Mesothelial cell of epicardium (in vitro differentiated cells): ENCODE data around the gene FYN. TPM values are rescaled to one million over a fixed set of nuclear protein-coding genes. Genes with fewer than 3 reads are reported as not detected.
A peak's percentile ranks its signal among the peaks of the same experiment; 100 is the strongest.

Experiments used
- DNase-seq, 2 experiments: peaks; one replicate each; pipeline ENCODE4 v3.0.0; 2021; ENCODE audit warnings: low spot score in 2 of 2; ENCODE audit not compliant: unreplicated experiment in 2 of 2
- H3K27ac Mint-ChIP-seq: 2 replicates; pipeline ENCODE4 v1.8.0; 2021; ENCODE audit warnings: mixed read lengths
- H3K27me3 Mint-ChIP-seq: 2 replicates; pipeline ENCODE4 v1.8.0; 2021; ENCODE audit warnings: low read depth, mixed read lengths
- H3K36me3 Mint-ChIP-seq: 2 replicates; pipeline ENCODE4 v1.8.0; 2021; ENCODE audit warnings: mixed read lengths
- H3K4me1 Mint-ChIP-seq: 2 replicates; pipeline ENCODE4 v1.8.0; 2021; ENCODE audit warnings: mixed read lengths
- H3K4me3 Mint-ChIP-seq: 2 replicates; pipeline ENCODE4 v1.8.0; 2021; ENCODE audit warnings: mild to moderate bottlenecking, moderate library complexity, mixed read lengths
- H3K9me3 Mint-ChIP-seq: 2 replicates; pipeline ENCODE4 v1.8.0; 2021; ENCODE audit warnings: mixed read lengths
- CTCF ChIP-seq: fragments of 200-600 bp; sonication (generic); IDR thresholded peaks from one replicate; pipeline ENCODE4 v1.5.0; 2021; ENCODE audit warnings: antibody characterized with exemption; ENCODE audit not compliant: unreplicated experiment
- total RNA-seq: library from RNA; stranded (reverse); gene quantifications from 3 replicates; pipeline ENCODE4 v1.2.1, GENCODE V29; 2021

The FYN gene
- total RNA-seq, 1 donor from 2014 or later: 115 TPM

DNA sequence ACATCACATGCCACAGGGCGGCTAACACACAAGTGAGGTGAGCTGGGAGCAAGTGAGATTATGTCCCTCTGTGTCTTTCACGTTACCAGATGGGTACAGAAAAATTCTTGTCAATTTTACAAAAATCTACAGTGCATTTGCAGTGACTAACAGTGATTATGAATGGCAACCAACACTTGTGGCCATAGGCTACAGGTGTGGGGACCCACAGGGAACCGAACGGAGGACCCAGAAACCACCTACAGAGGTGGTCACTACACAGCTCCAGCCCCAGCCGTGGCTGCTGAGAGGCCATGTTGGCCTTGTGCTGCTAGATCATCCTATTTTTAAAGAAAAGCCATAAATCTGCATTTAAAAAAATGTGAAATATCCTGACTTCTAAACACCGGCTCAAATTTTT is 50.2 kb downstream of the FYN start:
- Mint-ChIP-seq H3K27ac (peak overlapping the region; percentile 85), H3K36me3 (peaks cover 7% of the 10 kb centered on the region), H3K4me3 (no peak overlapping the region), H3K9me3 (no peaks in the 10 kb centered on the region), H3K27me3 (no peaks in the 10 kb centered on the region), H3K4me1 (peaks cover 41% of the 10 kb centered on the region)
- no peak for DNase-seq
- TF ChIP-seq CTCF: no peak

DNA sequence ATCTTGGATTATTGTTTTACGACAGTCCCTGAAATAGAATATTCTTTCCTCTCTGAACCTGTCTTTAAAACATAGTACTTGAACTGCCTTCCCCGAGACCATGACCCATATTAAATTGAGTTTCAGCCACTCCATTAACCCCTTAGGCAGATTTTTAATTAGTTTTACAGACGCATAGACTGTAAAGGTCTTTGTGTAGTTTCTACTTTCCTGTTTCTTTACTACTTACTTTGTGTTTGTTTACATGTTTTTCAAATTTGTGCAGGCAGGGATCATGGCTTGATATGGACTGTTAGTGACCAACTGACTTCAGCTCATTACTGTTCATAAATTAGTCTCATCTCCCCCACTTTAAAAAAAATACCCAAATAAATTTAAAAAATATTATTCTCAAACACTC is 53.8 kb downstream of the FYN start:
- no peak overlapping the region for H3K27ac Mint-ChIP-seq
- no peaks in the 10 kb centered on the region for H3K9me3 Mint-ChIP-seq
- no peak for DNase-seq
- TF ChIP-seq CTCF: no peak
- H3K36me3 Mint-ChIP-seq: peaks cover 7% of the 10 kb centered on the region
- H3K4me1 Mint-ChIP-seq: peaks cover 24% of the 10 kb centered on the region
- no peaks in the 10 kb centered on the region for H3K27me3 Mint-ChIP-seq
- H3K4me3 Mint-ChIP-seq: no peak overlapping the region

- H3K27me3 Mint-ChIP-seq: no peaks in the 10 kb centered on the region
- peaks cover 16% of the 10 kb centered on the region for H3K4me1 Mint-ChIP-seq
- peaks cover 10% of the 10 kb centered on the region for H3K36me3 Mint-ChIP-seq
- H3K27ac Mint-ChIP-seq: no peak overlapping the region
- no peak for TF ChIP-seq CTCF
- H3K4me3 Mint-ChIP-seq: no peak overlapping the region
- no peaks in the 10 kb centered on the region for H3K9me3 Mint-ChIP-seq
- no peak for DNase-seq
Observed at GRCh38 chr6:111818539-111819226, 54.6 kb downstream of the FYN start.

DNA sequence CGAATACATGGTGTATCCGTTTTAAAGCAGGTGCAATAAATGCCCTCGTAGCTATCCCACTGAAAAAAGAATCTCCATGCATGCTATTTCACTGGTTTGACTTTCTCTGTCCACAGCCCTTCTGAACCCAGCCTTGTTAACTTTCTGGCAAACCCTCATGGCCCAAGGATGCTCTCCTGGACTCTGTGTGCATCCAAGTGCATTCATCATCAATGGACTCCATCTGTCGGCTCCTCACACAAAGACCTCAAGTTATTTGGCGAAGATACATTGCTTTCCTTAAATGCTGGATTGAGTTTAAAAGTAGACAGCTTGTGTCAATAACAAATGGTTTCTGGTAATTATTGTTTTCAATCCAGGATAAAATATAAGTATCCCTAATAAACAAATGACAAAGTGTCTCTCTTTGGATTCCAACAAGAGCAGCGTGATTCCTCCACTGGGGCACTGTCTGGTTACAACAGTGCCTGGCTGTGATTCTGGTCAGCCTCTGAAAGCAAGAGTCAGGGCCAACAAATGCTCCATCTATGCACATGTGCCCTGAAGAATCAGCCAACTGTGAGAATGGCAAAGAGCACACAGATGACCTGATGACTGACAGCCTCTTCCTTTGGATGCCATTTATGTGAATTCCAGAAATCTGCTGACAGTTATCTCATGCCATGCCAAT is 55.7 kb downstream of the FYN start:
- Mint-ChIP-seq H3K4me1 (peaks cover 7% of the 10 kb centered on the region), H3K36me3 (peaks cover 17% of the 10 kb centered on the region), H3K27ac (no peak overlapping the region), H3K27me3 (no peaks in the 10 kb centered on the region), H3K9me3 (no peaks in the 10 kb centered on the region), H3K4me3 (no peak overlapping the region)
- no peak for DNase-seq
- TF ChIP-seq CTCF: no peak

GRCh38 chr6:111813677-111814310 is 59.5 kb downstream of the FYN start:
- no peak for TF ChIP-seq CTCF
- H3K27me3 Mint-ChIP-seq: no peaks in the 10 kb centered on the region
- no peaks in the 10 kb centered on the region for H3K9me3 Mint-ChIP-seq
- DNase-seq: no peak
- peaks cover 14% of the 10 kb centered on the region for H3K36me3 Mint-ChIP-seq
- peaks cover 28% of the 10 kb centered on the region for H3K4me1 Mint-ChIP-seq
- H3K27ac Mint-ChIP-seq: no peak overlapping the region
- no peak overlapping the region for H3K4me3 Mint-ChIP-seq
